HS-5 (cell line): Measurements from ENCODE around the gene NDUFB2.
"Not testable (repeated sequence)": the region's sequence is repeated elsewhere in the genome, so short reads cannot be mapped to it uniquely, and the experiment has no call there.

Experiments
- DNase-seq: peaks from one replicate; pipeline ENCODE4 v3.0.0-alpha.2; 2012; ENCODE audit warnings: low read depth

The NDUFB2 gene

DNA sequence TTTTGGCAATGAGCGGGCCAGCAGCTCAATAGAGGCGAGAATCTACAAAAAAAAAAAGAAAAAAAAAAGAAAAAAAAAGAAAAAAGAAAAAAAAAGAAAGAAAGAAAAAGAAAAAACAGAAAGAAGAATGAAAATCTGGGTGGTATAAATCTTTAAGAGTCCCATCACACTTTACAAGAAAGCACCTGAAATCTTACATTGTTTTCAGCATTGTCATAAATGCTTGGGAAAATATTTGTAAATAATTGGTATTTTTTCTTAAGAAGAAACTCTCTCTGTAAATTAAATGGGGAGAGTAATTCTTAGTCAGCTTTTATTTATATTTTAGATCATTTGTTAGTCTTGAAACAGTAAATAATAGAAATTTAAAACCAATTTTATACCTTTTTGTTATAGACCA is 38.2 kb downstream of the NDUFB2 start:
- no peak for DNase-seq

DNA sequence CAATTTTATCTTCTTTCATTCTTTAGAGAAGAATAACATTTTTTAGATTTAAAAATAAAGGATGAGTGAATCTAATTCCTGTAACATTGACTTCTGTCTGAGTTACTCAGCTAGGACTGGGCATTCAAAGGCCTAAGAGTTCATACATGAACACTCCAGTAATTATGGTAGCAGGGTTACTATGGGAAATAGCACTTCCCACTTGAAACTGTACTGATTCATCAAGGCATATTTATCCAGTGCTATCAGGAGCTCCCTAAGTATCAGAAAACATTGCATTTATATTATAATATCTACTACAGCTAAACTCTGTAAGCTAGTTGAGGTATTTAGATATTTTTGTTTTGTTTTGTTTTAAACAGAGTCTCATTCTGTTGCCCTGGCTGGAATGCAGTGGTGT is 41.8 kb downstream of the NDUFB2 start:
- no peak for DNase-seq

DNA sequence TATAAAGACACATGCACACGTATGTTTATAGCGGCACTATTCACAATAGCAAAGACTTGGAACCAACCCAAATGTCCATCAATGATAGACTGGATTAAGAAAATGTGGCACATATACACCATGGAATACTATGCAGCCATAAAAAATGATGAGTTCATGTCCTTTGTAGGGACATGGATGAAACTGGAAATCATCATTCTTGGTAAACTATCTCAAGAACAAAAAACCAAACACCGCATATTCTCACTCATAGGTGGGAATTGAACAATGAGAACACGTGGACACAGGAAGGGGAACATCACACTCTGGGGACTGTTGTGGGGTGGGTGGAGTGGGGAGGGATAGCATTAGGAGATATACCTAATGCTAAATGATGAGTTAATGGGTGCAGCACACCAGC is 46.7 kb downstream of the NDUFB2 start:
- DNase-seq: not testable (repeated sequence)

DNA sequence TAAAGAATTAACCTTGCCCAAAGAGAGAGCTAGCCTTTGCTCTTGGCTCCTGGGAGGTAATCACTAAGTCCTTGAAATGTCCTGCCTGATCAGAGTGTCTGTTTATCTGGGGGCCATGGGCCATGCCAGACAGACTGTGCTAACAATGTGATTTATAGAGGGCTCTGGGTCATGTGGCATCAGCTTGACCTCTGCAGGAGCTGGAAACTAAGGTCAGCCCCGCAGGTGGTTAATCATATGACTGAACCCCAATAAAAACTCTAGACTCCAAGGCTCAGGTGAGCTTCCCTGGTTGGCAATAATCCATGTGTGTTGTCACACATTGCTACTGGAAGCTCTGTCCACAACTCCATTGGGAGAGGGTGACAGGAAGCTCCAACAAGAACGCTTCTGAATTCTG is 47.5 kb downstream of the NDUFB2 start:
- no peak for DNase-seq

DNA sequence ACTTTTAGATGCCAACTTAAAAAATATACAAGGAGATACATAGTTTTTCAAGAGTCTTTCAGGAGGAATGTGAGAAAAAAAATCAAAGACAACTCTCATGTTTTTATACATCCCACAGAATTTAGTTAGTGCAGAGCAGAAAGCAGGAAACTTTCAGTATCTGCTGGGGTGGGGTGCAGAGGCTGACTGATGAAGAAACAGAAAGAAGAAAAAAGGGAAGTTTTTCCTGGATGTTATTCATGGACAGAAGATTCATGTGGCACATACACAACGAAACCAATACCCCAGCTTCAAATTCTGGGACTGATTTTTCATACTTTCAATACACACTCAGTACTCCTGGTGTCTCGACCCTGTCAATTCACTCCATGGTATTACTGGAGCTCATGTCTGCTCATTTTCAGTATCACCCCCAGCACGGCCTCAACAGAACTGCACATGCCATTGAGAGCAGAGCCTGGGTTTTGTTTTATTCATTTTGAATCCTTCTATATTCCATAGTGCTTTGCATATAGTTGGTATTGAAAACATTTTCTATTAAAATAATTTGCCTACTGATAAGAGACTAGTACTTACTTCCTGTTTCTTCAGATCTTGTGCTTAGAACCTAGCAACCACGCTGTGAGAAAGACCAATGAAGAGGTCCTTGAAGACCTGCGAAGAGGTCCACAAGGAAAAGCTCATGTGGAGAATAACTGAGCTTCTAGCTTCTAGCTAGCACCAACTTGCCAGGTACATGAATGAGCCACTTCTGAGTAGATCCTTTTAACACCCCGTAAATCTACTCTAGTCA is 49.0 kb downstream of the NDUFB2 start:
- DNase-seq: no peak

DNA sequence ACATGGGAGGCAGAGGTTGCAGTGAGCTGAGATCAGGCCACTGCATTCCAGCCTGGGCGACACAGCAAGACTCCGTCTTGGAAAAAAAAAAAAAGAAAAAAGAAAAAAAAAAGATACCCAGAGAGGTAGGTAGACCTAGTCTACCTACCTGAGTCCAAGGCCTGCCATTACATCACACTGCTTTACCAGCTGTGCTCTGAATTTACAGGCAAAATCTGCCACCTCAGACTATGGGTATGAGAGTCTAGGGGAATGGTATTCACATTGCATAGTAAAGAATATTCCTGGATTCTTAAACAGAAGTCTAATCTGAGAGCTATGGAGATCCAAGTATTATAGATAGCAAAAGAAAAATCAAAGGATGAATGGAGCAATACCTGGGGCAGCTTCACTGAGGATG is 50.2 kb downstream of the NDUFB2 start:
- DNase-seq: no peak

DNA sequence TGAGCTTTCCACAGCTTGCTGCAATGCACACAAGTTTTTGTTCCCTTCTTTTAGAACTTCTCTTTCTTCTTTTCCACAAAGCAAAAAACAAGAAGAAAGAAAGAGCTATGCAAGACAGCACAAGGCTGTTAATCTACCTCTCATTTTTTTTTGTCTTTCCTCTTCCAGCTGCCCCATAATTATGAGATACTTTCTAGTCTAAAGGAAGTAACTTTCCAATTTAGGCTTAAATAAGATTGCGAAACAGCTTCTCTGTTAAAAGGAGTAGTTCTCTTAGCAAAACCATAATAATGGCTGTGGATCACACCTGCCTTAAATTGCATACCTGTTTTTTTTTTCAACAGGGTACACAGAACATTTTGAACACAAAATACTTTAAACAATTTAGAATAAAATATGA is 56.0 kb downstream of the NDUFB2 start:
- DNase-seq: no peak

DNA sequence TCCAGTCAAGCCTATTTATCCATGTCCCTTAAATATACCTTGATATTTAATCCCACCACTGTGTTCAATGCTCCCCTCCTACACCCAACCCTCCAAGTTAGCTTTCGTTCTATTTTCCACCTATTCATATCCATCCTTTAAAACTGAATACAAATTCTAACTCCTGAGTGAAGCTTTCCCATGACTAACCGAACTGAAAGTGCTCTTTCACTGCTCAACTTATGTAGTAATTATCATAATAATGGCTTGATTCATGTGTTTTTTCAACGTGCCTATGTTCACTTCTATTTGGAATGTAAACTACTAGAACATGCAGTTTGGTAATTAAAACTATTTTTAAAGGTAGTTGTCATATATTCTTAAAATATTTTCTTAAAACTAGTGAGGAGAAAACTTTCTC is 58.0 kb downstream of the NDUFB2 start:
- DNase-seq: no peak
